AG08396 (cell line): ENCODE measurements around the gene KCNV2.

Experiments used
- DNase-seq: peaks from one replicate; pipeline ENCODE4 v3.0.0; 2012; ENCODE audit warnings: low spot score, mixed read lengths

The KCNV2 gene

GRCh38 chr9:2758898-2759510 lies 41.7 kb downstream of the KCNV2 start:
- no peak for DNase-seq

- no peak for DNase-seq
These were observed 44.1 kb downstream of the KCNV2 start for GRCh38 chr9:2761424-2761823.

- DNase-seq = no peak
These were observed 47.0 kb downstream of the KCNV2 start for GRCh38 chr9:2764353-2764752.

GRCh38 chr9:2765250-2765880 lies 48.1 kb downstream of the KCNV2 start:
- no peak for DNase-seq

- DNase-seq = no peak
These were observed 50.7 kb downstream of the KCNV2 start for GRCh38 chr9:2767800-2768677.

- no peak for DNase-seq
These were observed 53.8 kb downstream of the KCNV2 start for GRCh38 chr9:2771087-2771486.

GRCh38 chr9:2771661-2772060 lies 54.4 kb downstream of the KCNV2 start:
- DNase-seq = no peak

GRCh38 chr9:2777454-2777853 lies 60.1 kb downstream of the KCNV2 start:
- DNase-seq = no peak

- DNase-seq = no peak
These were observed 61.5 kb downstream of the KCNV2 start for GRCh38 chr9:2778816-2779215.
